NB4 (cell line): ENCODE data around the gene PHACTR1.

Experiments used
- CTCF ChIP-seq: IDR thresholded peaks from one replicate; pipeline ENCODE4 v1.5.1; 2012; ENCODE audit warnings: low read depth, low read length
- MYC ChIP-seq: IDR thresholded peaks from 2 replicates; pipeline ENCODE4 v1.6.1; 2011; ENCODE audit warnings: low read depth, low read length
- POLR2A ChIP-seq: IDR thresholded peaks from 2 replicates; pipeline ENCODE4 v1.6.1; 2011; ENCODE audit warnings: mild to moderate bottlenecking; ENCODE audit not compliant: insufficient read length; ENCODE audit errors: extremely low read depth
- TF ChIP-seq, protein P1 (sequence below): IDR thresholded peaks from 2 replicates; pipeline ENCODE4 v1.6.1; 2011; ENCODE audit warnings: low read depth, low read length

GRCh38 chr6:12956991-12957320, 240.4 kb downstream of the PHACTR1 start:
- TF ChIP-seq CTCF (no peak), POLR2A (no peak), MYC (no peak)
- TF ChIP-seq, protein P1, sequence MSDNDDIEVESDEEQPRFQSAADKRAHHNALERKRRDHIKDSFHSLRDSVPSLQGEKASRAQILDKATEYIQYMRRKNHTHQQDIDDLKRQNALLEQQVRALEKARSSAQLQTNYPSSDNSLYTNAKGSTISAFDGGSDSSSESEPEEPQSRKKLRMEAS: no peak
